PC-9 (cell line): ENCODE measurements around the gene SNAPC1. TPM values are rescaled to one million over a fixed set of nuclear protein-coding genes. Genes with fewer than 3 reads are reported as not detected.

Source experiments
- BruUV-seq: library from RNA; stranded (reverse); fragments of 400-500 nt; replicated peaks from 2 replicates; lab custom pipeline; 2021; lab: Mats Ljungman, UMichigan
- CTCF ChIA-PET: fragments of 300-600 bp; sonication (Branson Sonifier 250); formaldehyde crosslinking; loops from one replicate; lab custom pipeline; 2022; ENCODE audit warnings: antibody characterized with exemption; lab: Charles Lee
- POLR2A ChIA-PET: fragments of 300-600 bp; sonication (Branson Sonifier 250); formaldehyde crosslinking; loops from one replicate; lab custom pipeline; 2022; ENCODE audit warnings: antibody characterized with exemption; ENCODE audit not compliant: unreplicated experiment; lab: Charles Lee
- DNase-seq, 2 experiments: peaks; one replicate each; pipeline versions ENCODE4 v3.0.0 to v3.0.0-alpha.2; 2015 to 2022; ENCODE audit warnings: mixed read lengths in 1 of 2
- H2AFZ ChIP-seq: fragments of 200-600 bp; sonication (generic); 2 replicates; pipeline ENCODE4 v1.8.1; 2017; ENCODE audit warnings: antibody characterized with exemption
- H3F3A ChIP-seq: fragments of 200-600 bp; sonication (generic); 2 replicates; pipeline ENCODE4 v1.8.1; 2017; ENCODE audit warnings: antibody characterized with exemption, mild to moderate bottlenecking, low read depth; ENCODE audit not compliant: insufficient read depth
- H3K27ac ChIP-seq: fragments of 200-600 bp; sonication (generic); 2 replicates; pipeline ENCODE4 v1.6.1; 2016; ENCODE audit warnings: mixed run types
- H3K27me3 ChIP-seq: fragments of 200-600 bp; sonication (generic); 2 replicates; pipeline ENCODE4 v1.6.1; 2016; ENCODE audit warnings: low read depth, mixed run types; ENCODE audit not compliant: insufficient read depth
- H3K36me3 ChIP-seq: fragments of 200-600 bp; sonication (generic); 2 replicates; pipeline ENCODE4 v1.6.1; 2016; ENCODE audit warnings: low read depth, mixed run types
- H3K4me1 ChIP-seq: fragments of 200-600 bp; sonication (generic); replicated peaks from 2 replicates; pipeline ENCODE4 v1.6.1; 2016; ENCODE audit warnings: mixed run types; ENCODE audit not compliant: insufficient read depth
- H3K4me2 ChIP-seq: fragments of 200-600 bp; sonication (generic); 2 replicates; pipeline ENCODE4 v1.6.1; 2017; ENCODE audit warnings: mixed run types
- H3K4me3 ChIP-seq: fragments of 200-600 bp; sonication (generic); 2 replicates; pipeline ENCODE4 v1.6.1; 2016; ENCODE audit warnings: mixed run types
- H3K79me2 ChIP-seq: fragments of 200-600 bp; sonication (generic); 2 replicates; pipeline ENCODE4 v1.6.1; 2017; ENCODE audit warnings: low read depth, mixed run types
- H3K9me2 ChIP-seq: fragments of 200-600 bp; sonication (generic); 2 replicates; pipeline ENCODE4 v1.8.1; 2017; ENCODE audit warnings: mild to moderate bottlenecking; ENCODE audit not compliant: insufficient read depth
- H3K9me3 ChIP-seq: fragments of 200-600 bp; sonication (generic); 2 replicates; pipeline ENCODE4 v1.8.1; 2016; ENCODE audit warnings: low read depth; ENCODE audit not compliant: insufficient read depth
- H4K20me1 ChIP-seq: fragments of 200-600 bp; sonication (generic); 2 replicates; pipeline ENCODE4 v1.8.1; 2017; ENCODE audit not compliant: insufficient read depth
- EZH2 ChIP-seq: fragments of 200-600 bp; sonication (generic); IDR thresholded peaks from 2 replicates; pipeline ENCODE4 v1.8.0; 2017; ENCODE audit warnings: antibody characterized with exemption, low read depth
- intact Hi-C: fragments of 100-400 bp; cut with micrococcal nuclease; formaldehyde crosslinking; loops from one replicate; pipeline ENCODE4 v1.10.0; 2022; ENCODE audit not compliant: unreplicated experiment
- total RNA-seq: library from RNA; stranded (reverse); gene quantifications from 2 replicates; pipeline ENCODE4 v1.2.3, GENCODE V29; 2021
- TF ChIP-seq, protein P1 (sequence below): fragments of 200-600 bp; sonication (generic); conservative IDR thresholded peaks from 2 replicates; pipeline ENCODE4 v1.6.1; 2017; ENCODE audit warnings: mixed run types, antibody characterized with exemption, mild to moderate bottlenecking, moderate library complexity

The SNAPC1 gene
- total RNA-seq, 1 experiment from 2014 or later: 18.0 TPM

DNA sequence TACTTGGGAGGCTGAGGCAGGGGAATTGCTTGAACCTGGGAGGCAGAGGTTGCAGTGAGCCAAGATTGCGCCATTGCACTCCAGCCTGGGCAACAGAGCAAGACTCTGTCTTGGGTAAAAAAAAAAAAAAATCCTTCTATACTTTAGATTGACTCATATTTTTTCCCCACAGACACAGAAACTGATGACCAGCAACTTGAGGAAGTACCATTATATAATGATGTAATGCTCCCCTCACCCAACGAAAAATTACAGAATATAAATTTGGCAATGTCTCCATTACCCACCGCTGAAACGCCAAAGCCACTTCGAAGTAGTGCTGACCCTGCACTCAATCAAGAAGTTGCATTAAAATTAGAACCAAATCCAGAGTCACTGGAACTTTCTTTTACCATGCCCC is 24.3 kb upstream of the SNAPC1 start:
- H3K36me3 ChIP-seq: peaks cover 83% of the 10 kb centered on the region
- H3K9me2 ChIP-seq: no peaks in the 10 kb centered on the region
- DNase-seq: no peak
- no TSS peak for BruUV-seq
- H3K27ac ChIP-seq: no peak overlapping the region; the same call in 1 of the 2 replicates
- peaks cover 92% of the 10 kb centered on the region for H3F3A ChIP-seq
- no peak for TF ChIP-seq EZH2
- TF ChIP-seq, protein P1, sequence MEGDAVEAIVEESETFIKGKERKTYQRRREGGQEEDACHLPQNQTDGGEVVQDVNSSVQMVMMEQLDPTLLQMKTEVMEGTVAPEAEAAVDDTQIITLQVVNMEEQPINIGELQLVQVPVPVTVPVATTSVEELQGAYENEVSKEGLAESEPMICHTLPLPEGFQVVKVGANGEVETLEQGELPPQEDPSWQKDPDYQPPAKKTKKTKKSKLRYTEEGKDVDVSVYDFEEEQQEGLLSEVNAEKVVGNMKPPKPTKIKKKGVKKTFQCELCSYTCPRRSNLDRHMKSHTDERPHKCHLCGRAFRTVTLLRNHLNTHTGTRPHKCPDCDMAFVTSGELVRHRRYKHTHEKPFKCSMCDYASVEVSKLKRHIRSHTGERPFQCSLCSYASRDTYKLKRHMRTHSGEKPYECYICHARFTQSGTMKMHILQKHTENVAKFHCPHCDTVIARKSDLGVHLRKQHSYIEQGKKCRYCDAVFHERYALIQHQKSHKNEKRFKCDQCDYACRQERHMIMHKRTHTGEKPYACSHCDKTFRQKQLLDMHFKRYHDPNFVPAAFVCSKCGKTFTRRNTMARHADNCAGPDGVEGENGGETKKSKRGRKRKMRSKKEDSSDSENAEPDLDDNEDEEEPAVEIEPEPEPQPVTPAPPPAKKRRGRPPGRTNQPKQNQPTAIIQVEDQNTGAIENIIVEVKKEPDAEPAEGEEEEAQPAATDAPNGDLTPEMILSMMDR: no peak
- no peak overlapping the region for H3K4me3 ChIP-seq
- ChIA-PET CTCF (no interaction called here), POLR2A (no interaction called here)
- no peaks in the 10 kb centered on the region for H3K4me1 ChIP-seq
- no peaks in the 10 kb centered on the region for H3K9me3 ChIP-seq
- H2AFZ ChIP-seq: no peak overlapping the region
- intact Hi-C loops: loop anchor here (10.0 kb wide), 1 partner anchor 443 kb away; no protein-coding TSS in a partner anchor
- no peak overlapping the region for H3K4me2 ChIP-seq
- H3K79me2 ChIP-seq: peaks cover 89% of the 10 kb centered on the region
- peaks cover 10% of the 10 kb centered on the region for H4K20me1 ChIP-seq
- no peaks in the 10 kb centered on the region for H3K27me3 ChIP-seq

DNA sequence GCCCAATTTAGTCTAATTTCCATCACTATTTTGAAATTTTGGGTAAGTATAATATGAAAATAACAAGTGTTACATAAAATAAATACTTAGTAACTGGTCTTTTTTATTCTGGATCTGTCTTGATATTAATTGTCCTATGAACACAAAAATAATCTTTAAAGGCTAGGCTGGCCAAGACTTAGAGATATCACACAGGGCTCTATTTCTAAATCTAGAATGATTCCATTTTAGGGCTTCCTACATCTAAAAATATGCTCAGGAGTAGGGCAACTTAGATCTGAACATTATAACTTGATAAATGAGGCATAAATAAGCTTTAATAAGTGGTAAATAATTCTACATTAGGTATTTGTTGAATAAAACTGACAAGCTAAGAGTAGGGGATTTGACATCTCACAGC is 23.1 kb upstream of the SNAPC1 start:
- Histone ChIP-seq H3F3A (peaks cover 93% of the 10 kb centered on the region), H2AFZ (no peak overlapping the region), H3K4me2 (no peak overlapping the region), H3K4me1 (no peaks in the 10 kb centered on the region), H3K79me2 (peaks cover 89% of the 10 kb centered on the region), H4K20me1 (peaks cover 22% of the 10 kb centered on the region), H3K36me3 (peaks cover 88% of the 10 kb centered on the region), H3K27ac (peak overlapping the region; percentile 20; the same call in 1 of the 2 replicates), H3K4me3 (no peak overlapping the region), H3K9me3 (no peaks in the 10 kb centered on the region), H3K9me2 (no peaks in the 10 kb centered on the region), H3K27me3 (no peaks in the 10 kb centered on the region)
- POLR2A ChIA-PET: interaction anchor here (0.6 to 0.7 kb wide), 2 partner anchors 60 to 521 kb away, joined by 3 read pairs; no protein-coding TSS in a partner anchor
- BruUV-seq: no TSS peak
- no peak for TF ChIP-seq EZH2
- TF ChIP-seq, protein P1: no peak
- intact Hi-C loops: loop anchor here (10.0 kb wide), 1 partner anchor 444 kb away; no protein-coding TSS in a partner anchor
- DNase-seq: no peak
- CTCF ChIA-PET: no interaction called here

DNA sequence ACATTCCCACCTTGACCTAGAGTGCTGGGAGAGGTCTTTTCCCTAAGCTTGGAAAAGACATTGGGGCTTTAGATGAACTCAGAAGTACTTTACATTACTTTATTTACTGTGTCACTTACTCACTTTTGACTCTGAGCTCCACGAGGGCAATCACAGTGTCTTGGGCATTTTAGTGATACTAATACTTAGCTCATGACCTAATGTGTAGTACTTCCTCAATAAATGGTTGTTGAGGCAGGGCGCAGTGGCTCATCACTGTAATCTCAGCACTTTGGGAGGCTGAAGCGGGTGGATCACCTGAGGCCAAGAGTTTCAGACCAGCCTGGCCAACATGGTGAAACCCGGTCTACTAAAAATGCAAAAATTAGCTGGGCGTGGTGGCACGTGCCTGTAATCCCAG is 19.8 kb upstream of the SNAPC1 start:
- H2AFZ ChIP-seq: no peak overlapping the region
- ChIA-PET CTCF (interaction anchor here (0.6 kb wide), 1 partner anchor 403 kb away, joined by 5 read pairs; no protein-coding TSS in a partner anchor), POLR2A (interaction anchor here (0.6 to 0.7 kb wide), 2 partner anchors 1114 to 1805 kb away, joined by 3 to 4 read pairs; no protein-coding TSS in a partner anchor)
- intact Hi-C loops: no loop called here
- peaks cover 10% of the 10 kb centered on the region for H3K4me1 ChIP-seq
- peaks cover 98% of the 10 kb centered on the region for H3F3A ChIP-seq
- H3K27ac ChIP-seq: peak overlapping the region; percentile 16; the same call in 1 of the 2 replicates
- H3K9me2 ChIP-seq: no peaks in the 10 kb centered on the region
- no peak overlapping the region for H3K4me3 ChIP-seq
- BruUV-seq: no TSS peak
- peaks cover 80% of the 10 kb centered on the region for H3K36me3 ChIP-seq
- no peaks in the 10 kb centered on the region for H3K9me3 ChIP-seq
- H3K79me2 ChIP-seq: peaks cover 83% of the 10 kb centered on the region
- H3K4me2 ChIP-seq: no peak overlapping the region
- TF ChIP-seq, protein P1: no peak
- no peak for TF ChIP-seq EZH2
- peaks cover 30% of the 10 kb centered on the region for H4K20me1 ChIP-seq
- no peak for DNase-seq
- no peaks in the 10 kb centered on the region for H3K27me3 ChIP-seq
